ENCODE data around the gene PAWR.
"Not testable (repeated sequence)": the region's sequence is repeated elsewhere in the genome, so short reads cannot be mapped to it uniquely, and the experiment has no call there.

PAWR gene

DNA sequence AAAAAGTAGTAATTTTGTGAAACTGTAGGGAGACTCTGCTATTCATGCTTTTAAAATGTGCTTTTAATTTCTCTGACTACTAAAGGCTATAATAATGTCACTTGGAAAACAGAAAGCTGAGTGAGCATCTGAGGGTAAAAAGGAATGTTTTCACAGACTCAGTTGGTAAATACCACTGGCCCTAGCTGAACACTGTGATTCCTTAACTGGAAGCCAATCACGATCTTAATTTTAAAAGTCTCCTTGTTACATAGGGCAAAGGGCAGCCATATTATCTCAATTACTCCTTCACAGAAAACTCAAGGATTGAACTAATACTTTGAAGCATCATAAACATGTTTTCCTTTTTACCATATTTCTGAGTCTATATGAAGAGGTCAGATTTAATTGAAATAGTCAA is 41.9 kb downstream of the PAWR start:
- no peak for DNase-seq

DNA sequence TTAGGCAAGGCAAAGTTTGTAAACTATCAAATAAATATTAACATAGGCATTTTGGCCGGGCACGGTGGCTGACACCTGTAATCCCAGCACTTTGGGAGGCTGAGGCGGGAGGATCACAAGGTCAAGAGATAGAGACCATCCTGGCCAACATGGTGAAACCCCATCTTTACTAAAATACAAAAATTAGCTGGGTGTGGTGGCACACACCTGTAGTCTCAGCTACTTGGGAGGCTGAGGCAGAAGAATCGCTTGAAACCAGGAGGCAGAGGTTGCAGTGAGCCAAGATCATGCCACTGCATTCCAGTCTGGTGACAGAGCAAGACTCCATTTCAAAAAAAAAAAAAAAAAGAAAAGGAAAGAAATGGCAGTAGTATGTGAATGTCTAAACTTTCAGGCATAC is 43.9 kb downstream of the PAWR start:
- DNase-seq: not testable (repeated sequence)

DNA sequence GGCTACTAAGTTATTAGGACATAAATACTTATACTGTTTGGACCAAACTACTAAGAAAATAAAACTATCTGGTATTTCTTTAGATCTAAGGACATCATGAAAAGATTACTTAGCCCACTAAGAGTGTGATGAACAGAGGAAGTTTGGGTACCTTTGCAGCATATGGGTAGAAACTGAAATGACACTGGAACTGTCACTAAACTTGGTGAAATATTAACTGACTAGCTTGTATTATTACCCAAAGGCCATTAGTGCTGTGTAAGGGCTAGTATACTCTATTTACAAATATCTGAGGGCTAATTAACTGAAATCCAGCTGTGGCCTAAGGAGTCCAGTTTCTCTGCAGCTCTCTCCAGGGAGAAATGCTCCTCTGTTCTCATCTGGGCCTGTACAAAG is 45.5 kb downstream of the PAWR start:
- no peak for DNase-seq

DNA sequence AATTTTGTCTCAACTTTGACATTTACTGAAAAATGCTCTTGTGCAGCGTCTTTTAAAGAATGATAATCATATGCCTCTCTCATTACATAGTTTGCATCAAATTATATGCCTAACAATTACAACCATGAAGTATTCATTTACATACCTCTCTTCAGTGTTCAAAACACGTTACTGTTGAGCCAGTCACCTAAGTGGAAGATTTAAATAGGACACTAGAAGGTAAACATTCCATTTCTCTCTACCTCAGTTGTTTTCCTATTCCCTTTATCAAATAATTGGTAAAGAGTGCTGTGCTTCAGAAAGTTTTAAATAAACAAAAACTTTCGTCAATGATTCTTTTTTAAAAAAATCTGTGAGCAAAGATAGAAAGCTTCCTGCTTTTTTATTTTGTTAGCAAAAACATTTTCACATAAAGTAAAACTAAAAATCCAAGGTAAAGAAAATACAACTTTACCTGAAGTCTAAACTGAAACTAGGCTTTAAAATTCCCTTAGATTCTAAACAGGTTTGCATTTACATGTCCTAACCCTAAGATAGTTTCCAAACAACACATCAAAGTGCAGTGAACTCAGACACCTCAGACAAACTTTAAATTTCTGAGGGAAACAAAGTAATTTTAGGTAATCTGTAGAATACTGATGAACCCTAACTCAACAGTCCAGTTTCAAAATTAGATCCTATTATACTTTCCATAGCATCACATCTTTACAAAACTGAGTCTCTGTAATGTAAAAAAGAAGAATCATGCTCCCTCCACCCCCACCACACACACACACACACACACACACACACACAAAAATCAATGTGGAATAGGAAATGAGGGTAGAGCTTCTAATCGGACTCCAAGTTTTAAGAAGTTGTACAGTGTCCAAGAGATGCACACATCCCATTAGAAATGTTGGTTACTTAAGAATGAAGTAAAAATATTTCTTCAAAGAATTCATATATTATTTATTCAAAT is 46.2 kb downstream of the PAWR start:
- DNase-seq: no peak

DNA sequence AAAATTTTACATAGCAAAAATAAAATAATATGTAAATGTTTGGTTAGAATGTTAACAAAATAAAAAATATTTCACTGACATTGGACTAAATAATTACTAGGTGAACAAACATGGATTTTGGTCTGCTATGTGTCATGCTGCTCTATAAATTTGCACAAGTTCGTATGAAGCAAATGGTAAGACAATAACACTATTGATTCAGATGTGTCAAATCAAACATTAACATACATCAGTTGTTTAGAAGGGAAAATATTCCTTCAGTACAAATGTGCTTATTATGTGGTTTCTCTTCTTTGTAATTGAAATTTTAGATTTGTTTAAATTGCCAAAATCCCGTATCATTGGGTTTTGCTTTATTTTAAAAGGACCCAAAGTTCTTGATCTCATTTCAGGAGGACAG is 46.9 kb downstream of the PAWR start:
- DNase-seq: no peak

DNA sequence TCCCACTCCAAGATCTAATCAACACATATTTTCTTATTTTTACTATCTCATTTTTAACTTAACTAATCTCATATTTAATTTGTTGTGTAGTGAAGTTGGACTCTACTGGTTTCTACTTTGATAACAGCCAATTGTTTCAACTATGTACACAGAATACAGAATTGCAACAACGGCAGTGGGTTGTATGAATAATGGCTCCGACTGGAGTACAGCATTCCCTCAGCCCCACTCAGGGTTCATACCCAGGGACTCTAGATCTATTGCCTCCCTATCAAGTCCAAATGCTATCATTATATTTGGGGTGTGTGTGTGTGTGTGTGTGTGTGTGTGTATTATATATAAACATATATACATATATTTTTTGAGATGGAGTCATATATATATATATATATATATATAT is 52.3 kb downstream of the PAWR start:
- DNase-seq: no peak

DNA sequence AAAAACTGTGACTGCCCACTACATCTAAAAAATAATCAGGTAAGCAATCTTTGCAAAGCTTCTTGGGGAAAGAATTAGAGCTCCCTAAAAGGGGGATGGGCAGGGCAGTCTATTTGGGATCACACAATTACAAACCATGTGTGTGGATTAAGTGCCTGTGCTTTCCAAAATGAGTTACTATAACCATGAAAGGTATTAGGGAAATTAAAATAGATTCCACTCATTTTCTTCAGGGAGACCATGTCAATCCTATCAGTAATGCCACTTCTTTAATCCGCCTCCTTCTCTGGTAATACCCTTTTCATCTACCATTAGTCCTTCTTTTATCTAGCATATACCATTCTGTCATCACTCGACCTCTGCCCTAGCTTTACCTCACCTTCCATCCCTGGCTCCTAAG is 53.7 kb downstream of the PAWR start:
- no peak for DNase-seq

DNA sequence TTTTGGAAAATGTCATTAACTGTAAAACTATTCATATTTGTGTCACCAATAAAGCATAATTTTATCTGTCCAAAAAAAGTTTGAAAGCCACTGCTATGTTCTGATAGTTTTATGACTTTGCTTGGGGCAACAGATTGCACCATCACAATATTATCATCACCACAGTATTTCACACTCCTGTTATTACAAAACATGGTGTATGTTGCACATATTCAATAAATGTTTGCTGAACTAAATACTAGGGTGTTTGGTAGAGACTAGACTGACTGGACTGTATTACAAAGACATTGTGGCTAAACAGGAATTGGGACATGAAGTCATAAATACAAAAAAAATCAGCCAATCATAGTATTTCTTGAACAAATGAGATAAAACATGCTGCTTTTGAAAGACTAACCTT is 55.1 kb downstream of the PAWR start:
- no peak for DNase-seq

DNA sequence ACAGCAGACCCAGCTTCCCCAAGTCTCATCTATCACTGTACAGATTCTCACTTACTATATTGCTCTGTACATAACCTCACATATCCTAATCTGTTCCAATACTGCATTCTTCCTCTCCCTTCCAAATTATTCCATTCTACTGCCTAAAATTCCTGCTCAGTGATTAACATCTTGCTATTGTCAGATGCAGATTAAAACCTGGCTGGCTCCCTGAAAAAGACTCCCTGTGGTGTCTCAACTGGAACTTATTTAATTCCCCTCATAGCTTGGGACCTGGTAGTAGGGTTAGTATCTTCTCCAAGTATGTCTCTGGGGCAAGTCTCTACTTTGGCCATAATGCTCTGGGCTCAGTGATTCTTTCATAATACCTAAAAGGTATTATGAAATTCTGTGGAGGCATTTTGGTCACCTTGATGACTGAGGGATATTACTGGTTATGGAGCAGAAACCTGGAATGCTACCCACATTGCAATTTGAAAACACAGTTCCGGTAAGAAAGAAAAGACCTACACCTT is 55.8 kb downstream of the PAWR start:
- no peak for DNase-seq

DNA sequence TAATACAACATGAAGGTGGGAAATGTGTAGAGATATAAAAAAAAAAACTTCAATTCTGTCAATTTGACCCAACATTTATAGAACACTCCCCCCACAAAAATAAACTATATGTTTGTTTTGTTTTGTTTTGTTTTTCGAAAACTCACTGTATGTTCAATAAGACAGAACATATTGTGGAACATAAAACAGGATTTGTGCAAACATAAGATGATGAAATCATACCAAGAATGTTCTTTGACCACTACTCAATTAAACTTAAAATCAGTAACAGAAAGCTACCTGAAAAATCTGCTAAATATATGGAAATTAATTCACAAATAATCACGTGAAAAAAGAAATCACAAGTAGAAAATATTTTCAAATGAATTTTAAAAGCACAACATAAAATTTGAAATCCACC is 61.2 kb downstream of the PAWR start:
- no peak for DNase-seq

DNA sequence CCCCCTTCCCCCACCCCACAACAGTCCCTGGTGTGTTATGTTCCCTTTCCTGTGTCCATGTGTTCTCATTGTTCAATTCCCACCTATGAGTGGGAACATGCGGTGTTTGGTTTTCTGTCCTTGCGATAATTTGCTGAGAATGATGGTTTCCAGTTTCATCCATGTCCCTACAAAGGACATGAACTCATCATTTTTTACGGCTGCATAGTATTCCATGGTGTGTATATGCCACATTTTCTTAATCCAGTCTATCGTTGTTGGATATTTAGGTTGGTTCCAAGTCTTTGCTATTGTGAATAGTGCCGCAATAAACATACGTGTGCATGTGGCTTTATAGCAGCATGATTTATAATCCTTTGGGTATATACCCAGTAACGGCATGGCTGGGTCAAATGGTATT is 64.0 kb downstream of the PAWR start:
- DNase-seq: not testable (repeated sequence)

DNA sequence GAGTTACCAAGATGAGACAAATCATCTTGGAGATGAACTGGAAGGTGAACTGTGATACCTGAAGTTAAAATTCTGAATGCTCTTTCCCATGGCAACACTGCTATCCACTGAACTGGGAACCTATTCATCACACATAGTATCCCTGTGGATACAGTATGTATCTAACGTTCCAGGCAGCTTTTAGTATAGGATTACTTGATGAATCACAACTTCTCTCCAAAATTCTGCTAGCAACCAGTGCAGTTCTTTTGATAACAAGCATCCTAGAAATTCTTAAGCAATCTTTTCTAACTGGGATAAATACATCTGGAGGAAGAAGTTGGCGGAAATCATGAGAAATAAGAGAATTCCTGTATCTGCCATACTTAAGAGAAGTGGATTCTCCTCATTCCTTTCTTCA is 66.4 kb downstream of the PAWR start:
- no peak for DNase-seq

DNA sequence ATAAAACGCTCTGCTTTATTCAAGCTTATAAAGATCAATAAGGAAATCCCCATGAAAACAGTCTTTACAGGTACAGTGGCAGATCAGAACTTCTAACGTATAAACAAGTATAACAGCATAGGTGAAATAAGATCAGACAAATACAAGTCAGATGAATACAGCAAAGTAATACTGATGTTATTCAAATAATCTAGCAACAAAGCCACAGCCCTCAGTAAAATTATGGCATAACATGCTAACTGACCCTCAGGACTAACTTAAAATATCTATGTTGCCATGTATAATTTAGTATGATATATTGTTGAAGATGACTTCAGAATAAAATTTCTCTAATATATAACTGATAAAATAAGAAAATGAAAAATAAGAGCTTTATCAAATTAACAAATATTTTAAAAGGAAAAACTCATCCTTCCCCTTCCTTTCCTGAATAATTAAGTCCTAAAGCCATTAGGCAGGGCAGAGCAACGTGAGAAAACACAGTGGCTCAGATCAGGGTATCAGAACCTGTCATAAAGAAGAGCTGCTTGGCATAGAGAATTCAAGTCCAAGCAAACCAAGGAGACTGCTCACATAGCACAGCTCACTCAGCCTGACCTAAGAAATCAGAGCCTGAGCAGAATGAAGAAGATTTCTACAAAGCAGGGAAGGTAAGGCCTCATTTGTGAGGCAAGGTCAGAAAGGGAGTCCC is 70.7 kb downstream of the PAWR start:
- no peak for DNase-seq

DNA sequence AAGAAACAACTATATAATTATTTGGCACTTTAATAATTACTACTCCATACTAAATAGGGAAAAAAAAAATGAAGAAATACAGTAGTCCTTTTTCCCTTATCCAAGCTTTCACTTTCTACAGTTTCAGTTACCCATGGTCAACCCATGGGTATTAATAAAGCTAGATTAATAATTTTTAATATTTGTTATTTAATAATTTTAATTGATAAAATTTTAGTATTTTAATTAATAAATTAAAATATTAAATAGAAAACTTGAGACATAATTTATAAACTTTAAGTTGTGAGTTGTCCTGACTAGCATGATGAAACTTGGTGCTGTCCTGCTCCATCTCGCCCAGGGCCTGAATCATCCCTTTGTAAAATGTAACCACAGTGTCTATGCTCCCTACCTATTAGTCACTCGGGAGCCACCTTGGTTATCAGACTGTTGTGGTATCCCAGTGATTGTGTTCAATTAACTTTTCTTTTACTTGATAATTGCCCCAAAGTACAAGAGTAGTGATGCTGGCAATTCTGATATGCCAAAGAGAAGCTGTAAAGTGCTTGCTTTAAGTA is 71.8 kb downstream of the PAWR start:
- no peak for DNase-seq

DNA sequence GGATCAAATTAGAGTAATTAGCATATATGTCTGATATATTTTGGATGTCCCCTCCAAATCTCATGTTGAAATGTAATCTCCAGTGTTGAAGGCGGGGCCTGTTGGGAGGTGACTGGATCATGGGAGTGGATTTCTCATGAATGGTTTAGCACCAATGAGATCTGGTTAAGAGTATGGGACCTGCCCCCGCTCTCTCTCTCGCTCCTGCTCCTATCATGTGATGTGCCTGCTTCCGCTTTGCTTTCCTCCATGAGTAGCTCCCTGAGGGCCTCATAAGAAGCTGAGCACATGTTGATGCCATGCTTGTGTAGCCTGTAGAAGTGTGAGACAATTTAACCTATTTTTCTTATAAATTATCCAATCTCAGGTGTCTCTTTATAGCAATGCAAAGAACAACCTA is 73.1 kb downstream of the PAWR start:
- no peak for DNase-seq

DNA sequence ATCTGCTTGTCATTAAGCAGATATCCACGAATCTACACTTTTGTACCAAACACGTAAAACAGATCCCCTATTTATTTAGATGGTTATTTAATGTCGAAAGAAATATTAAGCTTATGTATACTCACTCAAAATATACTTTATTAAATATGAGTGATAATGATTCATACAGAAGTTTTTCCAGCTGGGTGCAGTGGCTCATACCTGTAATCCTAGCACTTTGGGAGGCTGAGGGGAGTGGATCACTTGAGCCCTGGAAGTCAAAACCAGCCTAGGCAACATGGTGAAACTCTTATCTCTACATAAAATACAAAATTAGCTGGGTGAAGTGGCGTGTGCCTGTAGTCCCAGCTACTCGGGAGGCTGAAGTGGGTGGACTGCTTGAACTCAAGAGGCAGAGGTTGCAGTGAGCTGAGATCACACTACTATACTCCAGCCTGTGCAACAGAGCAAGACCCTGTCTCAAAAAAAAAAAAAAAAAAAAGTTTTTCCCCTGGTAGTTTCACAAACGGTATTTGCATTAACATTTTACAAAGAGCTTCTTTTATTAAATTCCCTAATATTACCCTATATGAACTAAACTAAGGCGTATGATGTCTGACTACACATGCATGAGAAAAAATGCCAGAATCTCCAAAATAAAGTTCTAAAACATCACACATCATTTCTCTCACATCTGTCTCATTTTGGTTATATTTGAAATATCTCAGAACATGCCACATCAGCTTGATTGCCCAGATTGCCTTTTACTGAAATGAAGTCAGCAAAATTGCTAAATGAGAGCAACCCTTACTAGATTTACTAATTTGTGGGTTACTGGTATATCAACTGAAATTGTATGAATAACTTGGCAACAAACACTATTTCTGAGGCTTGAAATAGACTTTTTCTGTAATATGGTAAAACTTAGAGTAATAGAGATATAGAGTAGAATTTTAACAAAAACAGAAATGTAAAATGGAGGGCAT is 74.9 kb downstream of the PAWR start:
- no peak for DNase-seq

DNA sequence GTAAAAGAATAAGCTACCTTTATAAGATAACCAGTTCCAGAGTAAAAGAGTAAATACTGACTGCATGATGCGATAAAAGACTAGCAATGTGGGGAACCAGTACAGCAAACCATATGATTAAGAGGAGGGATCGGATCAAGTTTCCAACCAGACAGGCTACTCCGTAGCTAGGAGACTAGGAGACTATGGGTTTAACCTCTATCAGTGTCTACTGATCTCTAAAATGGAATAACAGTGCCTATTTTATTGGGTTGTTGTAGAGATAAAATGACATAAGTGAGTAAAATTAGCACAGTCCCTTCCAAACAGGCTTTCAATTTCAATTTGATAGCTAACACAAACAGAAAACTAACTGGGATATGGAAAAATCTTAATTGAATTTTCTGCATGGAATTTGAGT is 76.0 kb downstream of the PAWR start:
- no peak for DNase-seq

DNA sequence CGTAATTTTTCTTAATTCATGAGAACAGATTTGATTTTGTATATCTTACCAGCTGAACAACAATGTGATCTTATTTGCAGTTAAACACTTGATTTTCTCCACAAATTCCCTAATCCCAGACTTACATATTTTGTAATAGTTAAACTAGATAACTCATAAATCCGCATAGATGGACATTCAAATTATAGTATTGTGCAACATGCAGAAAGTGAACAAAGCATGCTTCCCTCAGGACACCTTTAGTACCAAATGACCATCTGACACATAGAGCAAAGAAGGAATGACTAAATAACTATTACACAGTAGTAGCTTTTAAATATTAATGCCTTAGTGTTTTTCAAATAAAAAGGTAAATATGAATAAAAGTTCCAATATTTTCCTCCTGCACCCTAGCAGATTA is 88.9 kb downstream of the PAWR start:
- no peak for DNase-seq

DNA sequence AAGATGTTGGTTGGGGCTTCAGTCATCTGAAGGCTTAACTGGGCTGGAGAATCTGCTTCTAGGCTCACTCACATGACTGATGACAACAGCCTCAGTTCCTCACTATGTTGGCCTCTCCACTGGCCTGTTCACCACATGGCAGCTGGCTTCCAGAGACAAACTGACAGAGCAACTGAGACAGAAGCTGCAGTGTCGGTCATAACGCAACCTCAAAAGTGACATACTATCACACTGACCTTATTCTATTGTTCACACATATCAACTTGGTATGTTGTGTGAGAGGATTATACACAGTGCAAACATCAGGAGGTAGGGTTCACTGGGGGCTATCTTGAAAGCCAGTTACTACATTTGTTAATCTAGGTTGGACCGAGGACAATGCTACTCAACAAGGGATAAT is 92.9 kb downstream of the PAWR start:
- no peak for DNase-seq

DNA sequence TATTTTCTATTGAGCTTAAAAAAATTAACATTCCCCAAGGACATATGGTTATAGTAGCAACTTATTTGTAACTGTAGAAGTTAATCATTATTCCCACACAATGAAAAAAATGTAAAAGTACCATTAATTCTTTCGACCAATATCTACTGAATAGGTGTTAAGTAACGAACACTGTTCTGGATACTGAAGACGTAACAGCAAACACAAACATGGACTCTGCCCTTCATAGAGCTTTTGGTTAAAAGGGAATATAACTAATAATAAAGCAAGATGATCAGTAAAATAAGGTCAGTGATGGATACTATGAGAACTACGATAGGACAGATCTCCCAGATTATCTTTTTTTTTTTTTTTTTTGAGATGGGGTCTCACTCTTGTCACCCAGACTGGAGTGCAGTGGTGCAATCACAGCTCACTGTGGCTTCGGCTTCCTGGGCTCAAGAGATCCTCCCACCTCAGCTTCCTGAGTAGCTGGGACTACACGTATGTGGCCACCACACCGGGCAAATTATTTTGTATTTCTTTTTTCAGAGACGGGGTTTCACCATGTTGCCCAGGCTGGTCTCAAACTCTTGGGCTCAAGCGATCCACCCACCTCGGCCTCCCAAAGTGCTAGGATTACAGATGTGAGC is 93.9 kb downstream of the PAWR start:
- DNase-seq: no peak

DNA sequence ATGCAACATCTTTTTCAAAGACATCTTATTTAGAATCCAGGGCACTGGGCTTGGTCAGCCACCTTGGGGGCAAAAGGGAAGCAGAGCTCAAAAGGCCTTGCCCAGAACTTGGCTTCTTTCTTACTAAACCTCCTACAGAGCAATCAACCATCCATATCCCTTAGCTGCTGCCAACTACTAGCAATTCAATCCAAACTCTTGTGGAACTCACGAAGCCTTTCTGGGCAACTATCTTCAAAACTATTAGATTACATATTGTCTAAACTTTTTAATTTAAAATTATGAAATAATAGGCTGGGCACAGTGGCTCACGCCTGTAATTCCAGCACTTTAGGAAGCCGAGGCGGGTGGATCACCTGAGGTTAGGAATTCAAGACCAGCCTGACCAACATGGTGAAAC is 95.5 kb downstream of the PAWR start:
- no peak for DNase-seq

Data from hypothalamus (tissue), 51 donors.